Right lobe of liver (tissue), 6 donors: ENCODE results near the gene DCTN4. TPM values are rescaled to one million over a fixed set of nuclear protein-coding genes. Genes with fewer than 3 reads are reported as not detected.

Experiments
- ATAC-seq, 4 donors: fragments of 200-7000 bp; cut with Tn5 transposase; one replicate each; pipeline ENCODE4 v1.9.1; 2020; ENCODE audit warnings: mild to moderate bottlenecking in 4 of 4, moderate library complexity in 4 of 4
- DNase-seq, 3 donors: peaks; one replicate each; pipeline ENCODE4 v3.0.0-alpha.2; 2020
- H3K27ac ChIP-seq, 3 donors: fragments of 200-600 bp; one replicate each; pipeline ENCODE4 v1.8.0; 2022
- H3K27me3 ChIP-seq, 2 donors: fragments of 200-600 bp; one replicate each; pipeline ENCODE4 v1.8.0; 2022
- H3K36me3 ChIP-seq, 4 donors: fragments of 200-600 bp; sonication (generic) in 1 of 4; one replicate each; pipeline versions ENCODE4 v1.5.1 to v1.8.0; 2017 to 2022; ENCODE audit warnings: control low read depth in 1 of 4
- H3K4me1 ChIP-seq, 4 donors: fragments of 200-600 bp; sonication (generic) in 1 of 4; one replicate each; pipeline versions ENCODE4 v1.5.1 to v1.8.0; 2017 to 2022; ENCODE audit warnings: control low read depth in 1 of 4
- H3K4me3 ChIP-seq, 3 donors: fragments of 200-600 bp; one replicate each; pipeline ENCODE4 v1.8.0; 2022
- H3K9me3 ChIP-seq, 4 donors: fragments of 200-600 bp; sonication (generic) in 1 of 4; one replicate each; pipeline versions ENCODE4 v1.5.1 to v1.8.0; 2017 to 2022; ENCODE audit warnings: control low read depth in 1 of 4
- CTCF ChIP-seq, 4 donors: fragments of 200-600 bp in 3 of 4; fragments of 450-650 bp in 1 of 4; IDR thresholded peaks; one replicate each; pipeline versions ENCODE4 v1.5.1 to v1.8.0; 2016 to 2022; ENCODE audit warnings: antibody characterized with exemption in 4 of 4, mild to moderate bottlenecking in 2 of 4
- POLR2A ChIP-seq: fragments of 450-650 bp; IDR thresholded peaks from one replicate; pipeline ENCODE4 v1.6.1; 2017; ENCODE audit warnings: antibody characterized with exemption, mild to moderate bottlenecking
- WGBS: methylation state at CpG from one replicate; pipeline ENCODE4 v1.1.6; 2018; ENCODE audit warnings: low coverage, low lambda C conversion rate; ENCODE audit not compliant: insufficient coverage; ENCODE audit errors: missing lambda C conversion rate; 5-methylcytosine and 5-hydroxymethylcytosine counted together
- intact Hi-C, 2 donors: fragments of 100-400 bp; cut with DNase I; formaldehyde crosslinking; loops; one replicate each; pipeline versions ENCODE4 v1.11.2 to v1.14.1; 2022
- total RNA-seq, 6 experiments: library from RNA; depleted of rRNA in 2 of 6; stranded (reverse); fragments of >200 nt in 2 of 6; fragmentation: NEBNext Ultra II Directional in 3 of 6; extraction: Animal tissue kit (Norgen Biotek cat#: 25700) in 3 of 6; gene quantifications; one replicate each; pipeline versions ENCODE4 v1.1.0 to v1.2.4, GENCODE V29; 2016 to 2023
- donor health status: DM: no; HTN: yes; CAD: no.
- donor health status: DM: no; HTN: no; CAD: no.
- donor health status: DM: no; HTN: no; CAD: no.
- donor health status: DM: no; HTN: yes; CAD: no.
- donor health status: DM: no; HTN: yes; CAD: no.

The DCTN4 gene
- total RNA-seq, 6 experiments from 2014 or later = 25.2 to 30.5 (median 27.6) TPM

GRCh38 chr5:150692276-150692675 lies 66.5 kb downstream of the DCTN4 start:
- no peak for TF ChIP-seq POLR2A
- no peak for TF ChIP-seq CTCF (IDR thresholded peaks at IDR 0.05)
- 85% methylated on average over 2 of the region's 3 CpGs for WGBS
- H3K36me3 ChIP-seq = peaks cover 7 to 67% (median 45%) of the 10 kb centered on the region in 4 donors

DNA sequence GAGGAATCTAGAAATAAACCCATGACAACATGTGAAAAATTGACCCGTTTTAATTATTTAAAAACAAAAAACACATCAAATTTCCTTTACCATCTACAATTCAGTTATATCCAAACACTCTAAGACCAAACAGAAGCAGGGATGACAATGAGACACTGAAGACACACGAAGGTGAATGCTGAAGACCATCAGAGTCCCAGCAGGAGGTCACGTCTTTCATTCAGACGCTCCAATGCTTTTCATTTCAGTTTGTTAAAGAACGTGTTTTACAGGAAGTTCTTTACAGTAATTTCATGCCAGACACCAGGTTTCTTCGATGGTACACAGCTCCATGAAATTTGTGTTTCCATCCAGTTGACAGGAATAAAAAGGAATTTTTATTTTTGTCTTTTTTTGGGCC lies 68.1 kb downstream of the DCTN4 start:
- Histone ChIP-seq H3K4me3 (no peak overlapping the region), H3K36me3 (peaks cover 7 to 51% (median 35%) of the 10 kb centered on the region in 4 donors), H3K27me3 (no peaks in the 10 kb centered on the region), H3K9me3 (no peaks in the 10 kb centered on the region), H3K27ac (no peak overlapping the region), H3K4me1 (no peaks in the 10 kb centered on the region)
- no peak for DNase-seq
- intact Hi-C loops = loop anchor here in 1 of 2 donors (10.0 kb wide), 1 partner anchor 46 kb away; the partner anchor contains the start of gene SYNPO
- ATAC-seq = no peak
- 81% methylated on average over 6 of the region's 6 CpGs for WGBS
- TF ChIP-seq POLR2A (no peak), CTCF (IDR thresholded peaks at IDR 0.05) (no peak)

More at GRCh38 chr5:150692276-150692675, 66.5 kb downstream of the DCTN4 start:
- H3K27me3 ChIP-seq = no peaks in the 10 kb centered on the region
- DNase-seq (no peak), ATAC-seq (no peak)
- no peak overlapping the region for H3K4me3 ChIP-seq
- no peaks in the 10 kb centered on the region for H3K9me3 ChIP-seq
- intact Hi-C loops = loop anchor here in 1 of 2 donors (10.0 kb wide), 1 partner anchor 47 kb away; the partner anchor contains the start of gene SYNPO
- H3K27ac ChIP-seq = no peak overlapping the region
- no peaks in the 10 kb centered on the region for H3K4me1 ChIP-seq

- ATAC-seq (no peak), DNase-seq (no peak)
- Histone ChIP-seq H3K9me3 (no peaks in the 10 kb centered on the region), H3K36me3 (peaks cover 7 to 35% (median 24%) of the 10 kb centered on the region in 4 donors), H3K27me3 (no peaks in the 10 kb centered on the region), H3K27ac (no peak overlapping the region), H3K4me3 (no peak overlapping the region), H3K4me1 (no peaks in the 10 kb centered on the region)
- 89% methylated on average over 1 of the region's 1 CpG for WGBS
- TF ChIP-seq POLR2A = no peak
- no peak for TF ChIP-seq CTCF (IDR thresholded peaks at IDR 0.05)
- intact Hi-C loops = no loop called here
Observed at GRCh38 chr5:150689120-150689519, 69.7 kb downstream of the DCTN4 start.

GRCh38 chr5:150676578-150676977 lies 82.2 kb downstream of the DCTN4 start:
- H3K4me1 ChIP-seq = peaks cover 0 to 6% (median 2%) of the 10 kb centered on the region in 4 donors
- no peak for ATAC-seq

More at GRCh38 chr5:150676578-150676977, 82.2 kb downstream of the DCTN4 start:
- no peak for DNase-seq
- intact Hi-C loops = no loop called here
- Histone ChIP-seq H3K4me3 (no peak overlapping the region), H3K9me3 (no peaks in the 10 kb centered on the region), H3K27me3 (no peaks in the 10 kb centered on the region), H3K27ac (no peak overlapping the region), H3K36me3 (no peaks in the 10 kb centered on the region)
- 100% methylated on average over 2 of the region's 9 CpGs for WGBS
- TF ChIP-seq CTCF (IDR thresholded peaks at IDR 0.05) (no peak), POLR2A (no peak)
